GM23338 (cell line): ENCODE results near the gene CFAP157. TPM values are rescaled to one million over a fixed set of nuclear protein-coding genes. Genes with fewer than 3 reads are reported as not detected.

Source experiments
- ATAC-seq: fragments of 200-7000 bp; cut with Tn5 transposase; 3 replicates; pipeline ENCODE4 v1.9.1; 2020
- DNase-seq: peaks from one replicate; pipeline ENCODE4 v3.0.0-alpha.2; 2015; ENCODE audit warnings: low spot score
- H2AFZ ChIP-seq: fragments of 200-600 bp; sonication (generic); 2 replicates; pipeline ENCODE4 v1.8.0; 2016; ENCODE audit warnings: antibody characterized with exemption, mild to moderate bottlenecking, moderate library complexity
- H3F3A ChIP-seq: fragments of 200-600 bp; sonication (generic); replicated peaks from 2 replicates; pipeline ENCODE4 v1.8.0; 2017; ENCODE audit warnings: antibody characterized with exemption, mixed run types, low read depth
- H3K27ac ChIP-seq: fragments of 200-600 bp; sonication (generic); 2 replicates; pipeline ENCODE4 v1.6.1; 2016; ENCODE audit warnings: low read depth
- H3K27me3 ChIP-seq: fragments of 200-600 bp; sonication (generic); 2 replicates; pipeline ENCODE4 v1.8.0; 2016; ENCODE audit warnings: mild to moderate bottlenecking, mixed run types, moderate library complexity; ENCODE audit not compliant: insufficient read depth
- H3K36me3 ChIP-seq: fragments of 200-600 bp; sonication (generic); 2 replicates; pipeline ENCODE4 v1.8.0; 2016; ENCODE audit warnings: mild to moderate bottlenecking; ENCODE audit not compliant: insufficient read depth
- H3K4me1 ChIP-seq: fragments of 200-600 bp; sonication (generic); 2 replicates; pipeline ENCODE4 v1.8.0; 2016; ENCODE audit warnings: mild to moderate bottlenecking, moderate library complexity; ENCODE audit not compliant: insufficient read depth
- H3K4me2 ChIP-seq: fragments of 200-600 bp; sonication (generic); 2 replicates; pipeline ENCODE4 v1.7.1; 2017; ENCODE audit warnings: mixed run types
- H3K4me3 ChIP-seq: fragments of 200-600 bp; sonication (generic); 2 replicates; pipeline ENCODE4 v1.6.1; 2016; ENCODE audit warnings: mixed run types
- H3K79me2 ChIP-seq: fragments of 200-600 bp; sonication (generic); replicated peaks from 2 replicates; pipeline ENCODE4 v1.8.0; 2017; ENCODE audit warnings: mild to moderate bottlenecking; ENCODE audit not compliant: insufficient read depth
- H3K9me2 ChIP-seq: fragments of 200-600 bp; sonication (generic); 2 replicates; pipeline ENCODE4 v1.8.0; 2017; ENCODE audit not compliant: insufficient read depth
- H4K20me1 ChIP-seq: fragments of 200-600 bp; sonication (generic); replicated peaks from 2 replicates; pipeline ENCODE4 v1.8.0; 2017; ENCODE audit warnings: mild to moderate bottlenecking; ENCODE audit not compliant: insufficient read depth
- H3K27ac Mint-ChIP-seq: 2 replicates; pipeline ENCODE4 v1.8.0; 2020; ENCODE audit warnings: inconsistent platforms, mild to moderate bottlenecking, moderate library complexity, mixed read lengths
- H3K27me3 Mint-ChIP-seq: 3 replicates; pipeline ENCODE4 v1.8.0; 2022; ENCODE audit warnings: low read depth, mild to moderate bottlenecking, moderate library complexity, mixed read lengths, inconsistent platforms; ENCODE audit not compliant: insufficient read depth, poor library complexity
- H3K36me3 Mint-ChIP-seq: 3 replicates; pipeline ENCODE4 v1.8.0; 2021; ENCODE audit warnings: low read depth, mild to moderate bottlenecking, inconsistent platforms, moderate library complexity, mixed read lengths
- H3K4me1 Mint-ChIP-seq: 3 replicates; pipeline ENCODE4 v1.8.0; 2020; ENCODE audit warnings: mild to moderate bottlenecking, inconsistent platforms, mixed read lengths
- H3K4me3 Mint-ChIP-seq: 3 replicates; pipeline ENCODE4 v1.8.0; 2021; ENCODE audit warnings: moderate library complexity, mild to moderate bottlenecking, inconsistent platforms, mixed read lengths
- H3K9me3 Mint-ChIP-seq: 3 replicates; pipeline ENCODE4 v1.8.0; 2020; ENCODE audit warnings: moderate library complexity, mild to moderate bottlenecking, inconsistent platforms, mixed read lengths
- CREB1 ChIP-seq: fragments of 250-450 bp; sonication (Bioruptor Pico); IDR thresholded peaks from 2 replicates; pipeline ENCODE4 v1.5.0; 2020; ENCODE audit warnings: low read depth, mild to moderate bottlenecking, moderate library complexity
- CTCF ChIP-seq, 2 experiments: fragments of 200-600 bp in 1 of 2; sonication (generic) in 1 of 2; conservative IDR thresholded peaks; 2 replicates each; pipeline versions ENCODE4 v1.5.1 to v1.6.1; 2016 to 2017; ENCODE audit warnings: antibody characterized with exemption in 2 of 2, low read depth in 2 of 2, mild to moderate bottlenecking in 2 of 2, moderate library complexity in 1 of 2
- ETS1 ChIP-seq: IDR thresholded peaks from 2 replicates; pipeline ENCODE4 v1.6.1; 2016; ENCODE audit warnings: antibody characterized with exemption
- EZH2 ChIP-seq: fragments of 200-600 bp; sonication (generic); IDR thresholded peaks from one replicate; pipeline ENCODE4 v1.8.0; 2017; ENCODE audit warnings: antibody characterized with exemption, mild to moderate bottlenecking, low read depth; ENCODE audit not compliant: unreplicated experiment
- NANOG ChIP-seq: IDR thresholded peaks from 2 replicates; pipeline ENCODE4 v1.6.1; 2016; ENCODE audit warnings: antibody characterized with exemption, borderline replicate concordance
- REST ChIP-seq: IDR thresholded peaks from one replicate; pipeline ENCODE4 v1.6.1; 2018; ENCODE audit warnings: antibody characterized with exemption; ENCODE audit not compliant: unreplicated experiment
- STAT1 ChIP-seq: IDR thresholded peaks from one replicate; pipeline ENCODE4 v1.6.1; 2016; ENCODE audit warnings: antibody characterized with exemption; ENCODE audit not compliant: unreplicated experiment
- ZNF114 ChIP-seq: fragments of 250-450 bp; sonication (Bioruptor Pico); IDR thresholded peaks from 2 replicates; pipeline ENCODE4 v1.5.0; 2020; ENCODE audit warnings: mild to moderate bottlenecking, moderate library complexity
- ZNF331 ChIP-seq: fragments of 250-450 bp; sonication (Bioruptor Pico); IDR thresholded peaks from 2 replicates; pipeline ENCODE4 v1.5.0; 2020; ENCODE audit warnings: low read depth, mild to moderate bottlenecking, moderate library complexity
- polyA plus RNA-seq: library from polyadenylated mRNA; unstranded; fragments of >200 nt; fragmentation: Nextera tagmentation; extraction: Ambion mirVana; gene quantifications from 2 replicates; pipeline ENCODE4 v1.2.1, GENCODE V29; 2016
- total RNA-seq: library from RNA; depleted of rRNA; stranded (reverse); fragments of >200 nt; shearing (Covaris generic); gene quantifications from 2 replicates; pipeline ENCODE4 v1.2.3, GENCODE V29; 2014

The CFAP157 gene
- total and polyA plus RNA-seq, 2 experiments from 2014 or later = 0.17 to 0.55 TPM

- ATAC-seq (peak; percentile 5; the same call in 2 of the 3 replicates), DNase-seq (peak; percentile 72)
- H4K20me1 ChIP-seq = peaks cover 21% of the 10 kb centered on the region
- no peaks in the 10 kb centered on the region for H3K79me2 ChIP-seq
- Mint-ChIP-seq H3K4me3 (no peak overlapping the region), H3K9me3 (no peaks in the 10 kb centered on the region), H3K4me1 (no peaks in the 10 kb centered on the region; the same call in 2 of the 3 replicates), H3K27me3 (peaks cover 16% of the 10 kb centered on the region), H3K36me3 (no peaks in the 10 kb centered on the region; the same call in 2 of the 3 replicates), H3K27ac (no peak overlapping the region)
- no peaks in the 10 kb centered on the region for H3K36me3 ChIP-seq
- H3K4me2 ChIP-seq = no peak overlapping the region
- TF ChIP-seq ZNF114 (CRISPR knock-in tag) (no peak), REST (peak; percentile 93), STAT1 (no peak), NANOG (no peak), ZNF331 (CRISPR knock-in tag) (no peak), EZH2 (no peak), CREB1 (CRISPR knock-in tag) (no peak), CTCF (conservative IDR thresholded peaks at IDR 0.05; ENCODE audit: low read depth in 2 of 2) (no peak), ETS1 (no peak)
- no peak overlapping the region for H3K27ac ChIP-seq
- no peaks in the 10 kb centered on the region for H3F3A ChIP-seq
- no peaks in the 10 kb centered on the region for H3K9me2 ChIP-seq
- H3K4me1 ChIP-seq = peaks cover 5% of the 10 kb centered on the region; the same call in 1 of the 2 replicates
- H3K27me3 ChIP-seq = peaks cover 11% of the 10 kb centered on the region
- H3K4me3 ChIP-seq = no peak overlapping the region
- no peak overlapping the region for H2AFZ ChIP-seq
Observed at GRCh38 chr9:127751269-127752054, 44.7 kb downstream of the CFAP157 start.
